A673 (cell line): ENCODE data around the gene RNF223. TPM values are rescaled to one million over a fixed set of nuclear protein-coding genes. Genes with fewer than 3 reads are reported as not detected.

Experiments used
- BruUV-seq: library from RNA; stranded (reverse); fragments of 400-500 nt; replicated peaks from 2 replicates; lab custom pipeline; 2021; lab: Mats Ljungman, UMichigan
- CTCF ChIA-PET: fragments of 300-600 bp; sonication (Branson Sonifier 250); formaldehyde crosslinking; loops from one replicate; lab custom pipeline; 2022; ENCODE audit warnings: antibody characterized with exemption; lab: Charles Lee
- POLR2A ChIA-PET: fragments of 300-600 bp; sonication (Branson Sonifier 250); formaldehyde crosslinking; loops from one replicate; lab custom pipeline; 2022; ENCODE audit warnings: antibody characterized with exemption; ENCODE audit not compliant: low non-redundant PET; lab: Charles Lee
- DNase-seq: peaks from one replicate; pipeline ENCODE4 v3.0.0-alpha.2; 2015; ENCODE audit warnings: low spot score
- H3K27ac ChIP-seq: fragments of 200-600 bp; sonication (generic); 2 replicates; pipeline ENCODE4 v1.5.1; 2016; ENCODE audit warnings: mixed run types, low read depth, mild to moderate bottlenecking, mixed read lengths, antibody characterized with exemption, low read length; ENCODE audit not compliant: poor library complexity, severe bottlenecking
- H3K27me3 ChIP-seq: fragments of 200-600 bp; sonication (generic); replicated peaks from 2 replicates; pipeline ENCODE4 v1.6.1; 2017; ENCODE audit warnings: mixed run types, low read depth, mild to moderate bottlenecking, mixed read lengths, antibody characterized with exemption, low read length; ENCODE audit not compliant: insufficient read depth, poor library complexity
- H3K36me3 ChIP-seq: fragments of 200-600 bp; sonication (generic); 2 replicates; pipeline ENCODE4 v1.6.1; 2016; ENCODE audit warnings: mixed run types, mild to moderate bottlenecking, mixed read lengths, antibody characterized with exemption, low read length; ENCODE audit not compliant: insufficient read depth, poor library complexity, severe bottlenecking
- H3K4me1 ChIP-seq: fragments of 200-600 bp; sonication (generic); 2 replicates; pipeline ENCODE4 v1.6.1; 2017; ENCODE audit warnings: mixed run types, mild to moderate bottlenecking, mixed read lengths, antibody characterized with exemption, low read length; ENCODE audit not compliant: insufficient read depth, poor library complexity, severe bottlenecking
- H3K4me3 ChIP-seq: fragments of 200-600 bp; sonication (generic); 2 replicates; pipeline ENCODE4 v1.5.1; 2016; ENCODE audit warnings: low read depth, mixed run types, mild to moderate bottlenecking, mixed read lengths, low read length; ENCODE audit not compliant: poor library complexity, severe bottlenecking
- H3K9me3 ChIP-seq: fragments of 200-600 bp; sonication (generic); 2 replicates; pipeline ENCODE4 v1.6.1; 2016; ENCODE audit warnings: mixed run types, low read depth, mild to moderate bottlenecking, mixed read lengths, antibody characterized with exemption, low read length; ENCODE audit not compliant: poor library complexity, severe bottlenecking
- CTCF ChIP-seq: fragments of 300-800, 200-600 bp; sonication (generic); conservative IDR thresholded peaks from 2 replicates; pipeline ENCODE4 v1.5.1; 2017; ENCODE audit warnings: low read depth, mild to moderate bottlenecking, antibody characterized with exemption, low read length, moderate library complexity, mixed read lengths
- EZH2 ChIP-seq: fragments of 200-600 bp; sonication (generic); IDR thresholded peaks from 2 replicates; pipeline ENCODE4 v1.6.1; 2017; ENCODE audit warnings: borderline replicate concordance, low read depth, mild to moderate bottlenecking, mixed read lengths, antibody characterized with exemption, low read length; ENCODE audit not compliant: poor library complexity, severe bottlenecking
- intact Hi-C: fragments of 100-400 bp; cut with micrococcal nuclease; formaldehyde crosslinking; loops from one replicate; pipeline ENCODE4 v1.10.0; 2022; ENCODE audit not compliant: unreplicated experiment
- total RNA-seq: library from RNA; stranded (reverse); gene quantifications from 2 replicates; pipeline ENCODE4 v1.2.3, GENCODE V29; 2021

Gene RNF223
- total RNA-seq, 1 experiment from 2014 or later = not detected

- BruUV-seq = no TSS peak
- ChIA-PET CTCF (no interaction called here), POLR2A (no interaction called here)
- TF ChIP-seq CTCF = no peak
- TF ChIP-seq EZH2 = no peak
- no peak overlapping the region for H3K27ac ChIP-seq
- no peaks in the 10 kb centered on the region for H3K9me3 ChIP-seq
- no peaks in the 10 kb centered on the region for H3K27me3 ChIP-seq
- peaks cover 7% of the 10 kb centered on the region for H3K36me3 ChIP-seq
- DNase-seq = no peak
- intact Hi-C loops = loop anchor here (10.0 kb wide), 1 partner anchor 75 kb away; the partner anchor contains the start of gene C1orf159
- peaks cover 17% of the 10 kb centered on the region for H3K4me1 ChIP-seq
- H3K4me3 ChIP-seq = no peak overlapping the region
Observed at GRCh38 chr1:1039145-1039910, 34.8 kb downstream of the RNF223 start.

- H3K36me3 ChIP-seq = peaks cover 7% of the 10 kb centered on the region
- H3K4me1 ChIP-seq = peaks cover 17% of the 10 kb centered on the region
- H3K4me3 ChIP-seq = no peak overlapping the region
- ChIA-PET CTCF (no interaction called here), POLR2A (no interaction called here)
- intact Hi-C loops = loop anchor here (10.0 kb wide), 1 partner anchor 76 kb away; the partner anchor contains the start of gene C1orf159
- BruUV-seq = no TSS peak
- no peaks in the 10 kb centered on the region for H3K27me3 ChIP-seq
- no peak overlapping the region for H3K27ac ChIP-seq
- TF ChIP-seq EZH2 (no peak), CTCF (no peak)
- no peaks in the 10 kb centered on the region for H3K9me3 ChIP-seq
- DNase-seq = no peak
Observed at GRCh38 chr1:1038694-1039093, 35.4 kb downstream of the RNF223 start.

GRCh38 chr1:1037366-1038327, 36.5 kb downstream of the RNF223 start:
- TF ChIP-seq EZH2 (no peak), CTCF (no peak)
- Histone ChIP-seq H3K4me3 (no peak overlapping the region), H3K27ac (no peak overlapping the region), H3K36me3 (no peaks in the 10 kb centered on the region), H3K9me3 (no peaks in the 10 kb centered on the region), H3K27me3 (no peaks in the 10 kb centered on the region), H3K4me1 (peaks cover 20% of the 10 kb centered on the region)
- DNase-seq = no peak
- ChIA-PET CTCF (no interaction called here), POLR2A (no interaction called here)
- intact Hi-C loops = loop anchor here (10.0 kb wide), 1 partner anchor 77 kb away; the partner anchor contains the start of gene C1orf159
- no TSS peak for BruUV-seq
